Heart left ventricle (tissue), 16 donors: ENCODE data around the gene MED15. TPM values are rescaled to one million over a fixed set of nuclear protein-coding genes. Genes with fewer than 3 reads are reported as not detected.

ENCODE experiments used
- ATAC-seq, 4 donors: fragments of 200-7000 bp; cut with Tn5 transposase; one replicate each; pipeline ENCODE4 v1.9.1; 2020 to 2022; ENCODE audit warnings: moderate library complexity in 4 of 4, mild to moderate bottlenecking in 3 of 4, moderate number of reproducible peaks in 1 of 4
- DNase-seq, 5 donors: peaks; one replicate each; pipeline ENCODE4 v3.0.0-alpha.2; 2020
- H3K27ac ChIP-seq, 12 donors: fragments of 200-600 bp; sonication (generic) in 4 of 12; one replicate each; pipeline versions ENCODE4 v1.5.0 to v1.8.0; 2016 to 2022; ENCODE audit warnings: mild to moderate bottlenecking in 2 of 12
- H3K27me3 ChIP-seq, 9 donors: fragments of 200-600 bp; sonication (generic) in 2 of 9; one replicate each; pipeline versions ENCODE4 v1.5.1 to v1.8.0; 2016 to 2022; ENCODE audit warnings: mild to moderate bottlenecking in 3 of 9
- H3K36me3 ChIP-seq, 9 donors: fragments of 200-600 bp; sonication (generic) in 2 of 9; one replicate each; pipeline versions ENCODE4 v1.5.0 to v1.8.0; 2018 to 2022; ENCODE audit warnings: mild to moderate bottlenecking in 2 of 9
- H3K4me1 ChIP-seq, 12 donors: fragments of 200-600 bp; sonication (generic) in 4 of 12; one replicate each; pipeline versions ENCODE4 v1.5.0 to v1.8.0; 2016 to 2022; ENCODE audit warnings: mild to moderate bottlenecking in 3 of 12
- H3K4me3 ChIP-seq, 12 donors: fragments of 200-600 bp; sonication (generic) in 4 of 12; one replicate each; pipeline versions ENCODE4 v1.5.0 to v1.8.0; 2017 to 2022; ENCODE audit warnings: mild to moderate bottlenecking in 9 of 12, moderate library complexity in 4 of 12
- H3K9me3 ChIP-seq, 12 donors: fragments of 200-600 bp; sonication (generic) in 4 of 12; one replicate each; pipeline versions ENCODE4 v1.5.0 to v1.8.0; 2016 to 2022; ENCODE audit warnings: mild to moderate bottlenecking in 1 of 12
- POLR2A ChIP-seq, 2 donors: fragments of 450-650 bp; IDR thresholded peaks; one replicate each; pipeline ENCODE4 v1.6.1; 2017; ENCODE audit warnings: antibody characterized with exemption in 2 of 2, mild to moderate bottlenecking in 2 of 2, moderate library complexity in 2 of 2
- WGBS, 4 donors: extraction: QIAGEN DNeasy Blood & Tissue Kit in 2 of 4; methylation state at CpG; one replicate each; pipeline versions ENCODE4 v1.1.5 to v1.1.7; 2013 to 2018; 5-methylcytosine and 5-hydroxymethylcytosine counted together
- intact Hi-C, 10 donors: fragments of 100-400 bp; cut with DNase I; formaldehyde crosslinking; loops; one replicate each; pipeline versions ENCODE4 v1.11.1 to v1.14.2; 2022
- polyA plus RNA-seq, 2 donors: library from polyadenylated mRNA; stranded (reverse); fragments of 200-250 nt; gene quantifications; one replicate each; pipeline ENCODE4 v1.2.3, GENCODE V29; 2013
- total RNA-seq, 9 donors: library from RNA; depleted of rRNA in 2 of 9; stranded (reverse); fragments of >200 nt in 2 of 9; fragmentation: NEBNext Ultra II Directional in 3 of 9; extraction: Animal tissue kit (Norgen Biotek cat#: 25700) in 3 of 9; gene quantifications; one replicate each; pipeline versions ENCODE4 v1.1.0 to v1.2.4, GENCODE V29; 2016 to 2023
- TF ChIP-seq, protein P1 (sequence below), 12 donors: fragments of 200-600 bp; sonication (generic) in 4 of 12; IDR thresholded peaks; one replicate each; pipeline versions ENCODE4 v1.5.0 to v1.8.0; 2018 to 2022; ENCODE audit warnings: antibody characterized with exemption in 12 of 12, mild to moderate bottlenecking in 5 of 12
- donor health status: ischemic (EF 13 %, LVEDD 7.1; RV severe dilation, severe dysfunction).
- donor health status: healthy with polysubstance abuse.
- donor health status: DM: no; HTN: yes; CAD: no.
- donor health status: DM: no; HTN: no; CAD: no.
- donor health status: ischemic (EF 25% LVEDD 6.9; RV normal size, moderate dysfunction).
- donor health status: ischemic (EF 25% LVEDD 5.7; RV mildly dilated, moderate dysfunction).
- donor health status: healthy.
- donor health status: DM: yes; HTN: yes; CAD: no.
- donor health status: ischemic (EF 35%, LVEDD 5.7; RV mildly dilated, moderate dysfunction).
- donor health status: nonischemic (EF 11% LVEDD 7.7; RV severe dilation, severe dysfunction).
- donor health status: DM: yes; HTN: yes; CAD: no.
- donor health status: PGD.
- donor health status: ischemic (EF 29% LVEDD 5.4; RV normal size, mild dysfunction).
- donor health status: nonischemic (EF 23%, LVEDD 6.1; RV moderate dilation, normal function).

MED15 gene
- total and polyA plus RNA-seq, 11 donors, result 27.9 to 78.3 (median 43.0) TPM

GRCh38 chr22:20624161-20624616 is 116.8 kb downstream of the MED15 start:
- Histone ChIP-seq H3K27ac (no peak overlapping the region), H3K4me3 (no peak overlapping the region), H3K27me3 (no peaks in the 10 kb centered on the region), H3K9me3 (no peaks in the 10 kb centered on the region), H3K36me3 (no peaks in the 10 kb centered on the region), H3K4me1 (no peaks in the 10 kb centered on the region)
- 69 to 82% (median 79%) methylated on average over 5 of the region's 5 CpGs for whole genome bisulfite sequencing, 4 donors
- DNase-seq, result no peak
- no peak for TF ChIP-seq POLR2A (IDR thresholded peaks at IDR 0.05)
- TF ChIP-seq, protein P1, sequence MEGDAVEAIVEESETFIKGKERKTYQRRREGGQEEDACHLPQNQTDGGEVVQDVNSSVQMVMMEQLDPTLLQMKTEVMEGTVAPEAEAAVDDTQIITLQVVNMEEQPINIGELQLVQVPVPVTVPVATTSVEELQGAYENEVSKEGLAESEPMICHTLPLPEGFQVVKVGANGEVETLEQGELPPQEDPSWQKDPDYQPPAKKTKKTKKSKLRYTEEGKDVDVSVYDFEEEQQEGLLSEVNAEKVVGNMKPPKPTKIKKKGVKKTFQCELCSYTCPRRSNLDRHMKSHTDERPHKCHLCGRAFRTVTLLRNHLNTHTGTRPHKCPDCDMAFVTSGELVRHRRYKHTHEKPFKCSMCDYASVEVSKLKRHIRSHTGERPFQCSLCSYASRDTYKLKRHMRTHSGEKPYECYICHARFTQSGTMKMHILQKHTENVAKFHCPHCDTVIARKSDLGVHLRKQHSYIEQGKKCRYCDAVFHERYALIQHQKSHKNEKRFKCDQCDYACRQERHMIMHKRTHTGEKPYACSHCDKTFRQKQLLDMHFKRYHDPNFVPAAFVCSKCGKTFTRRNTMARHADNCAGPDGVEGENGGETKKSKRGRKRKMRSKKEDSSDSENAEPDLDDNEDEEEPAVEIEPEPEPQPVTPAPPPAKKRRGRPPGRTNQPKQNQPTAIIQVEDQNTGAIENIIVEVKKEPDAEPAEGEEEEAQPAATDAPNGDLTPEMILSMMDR (IDR thresholded peaks at IDR 0.05), result no peak
- ATAC-seq, result no peak
- intact Hi-C loops, result loop anchor here in 1 of 10 donors (10.0 kb wide), 1 partner anchor 59 kb away; no protein-coding TSS in a partner anchor

DNA sequence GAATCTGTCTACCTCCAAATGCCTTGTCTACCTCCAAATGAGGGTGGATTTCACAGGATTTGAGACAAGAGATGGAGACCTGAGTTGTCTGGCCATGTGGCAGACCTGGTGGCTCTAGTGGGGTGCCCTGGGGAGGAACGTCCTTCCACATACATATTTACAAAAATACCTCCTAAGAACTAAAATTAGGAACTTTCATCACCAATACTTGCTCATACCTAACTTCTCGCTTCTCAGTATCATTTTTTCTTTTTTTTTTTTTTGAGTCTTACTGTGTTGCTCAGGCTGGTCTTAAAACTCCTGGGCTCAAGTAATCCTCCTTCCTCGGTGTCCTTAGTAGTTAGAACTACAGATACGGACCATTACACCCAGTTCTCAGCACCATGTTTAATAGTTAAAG is 117.9 kb downstream of the MED15 start:
- no peak overlapping the region for H3K27ac ChIP-seq
- no peak for TF ChIP-seq POLR2A (IDR thresholded peaks at IDR 0.05)
- TF ChIP-seq, protein P1 (IDR thresholded peaks at IDR 0.05), result no peak
- 75 to 90% (median 86%) methylated on average over 4 of the region's 4 CpGs for WGBS, 4 donors
- H3K4me1 ChIP-seq, result no peaks in the 10 kb centered on the region
- H3K36me3 ChIP-seq, result no peaks in the 10 kb centered on the region
- intact Hi-C loops, result loop anchor here in 1 of 10 donors (10.0 kb wide), 1 partner anchor 60 kb away; no protein-coding TSS in a partner anchor
- ATAC-seq (no peak), DNase-seq (no peak)
- no peaks in the 10 kb centered on the region for H3K9me3 ChIP-seq
- H3K4me3 ChIP-seq, result no peak overlapping the region
- H3K27me3 ChIP-seq, result no peaks in the 10 kb centered on the region

DNA sequence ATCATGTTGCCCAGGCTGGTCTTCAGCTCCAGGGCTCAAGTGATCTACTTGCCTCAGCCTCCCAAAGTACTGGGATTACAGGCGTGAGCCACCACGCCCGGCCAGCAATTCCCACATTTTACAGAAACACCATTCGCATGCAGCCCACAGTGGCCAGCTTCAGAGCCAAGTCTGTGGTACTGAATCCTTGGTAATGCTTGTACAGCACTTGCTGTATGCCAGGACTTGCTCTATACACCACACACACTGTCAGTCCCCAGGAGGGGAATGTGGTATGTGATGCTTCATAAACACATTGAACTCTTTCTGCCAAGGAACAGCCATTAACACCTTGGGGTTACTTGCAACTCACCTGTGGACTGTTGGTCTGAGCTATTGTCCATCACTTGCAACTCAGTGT is 119.4 kb downstream of the MED15 start:
- no peak overlapping the region for H3K27ac ChIP-seq
- WGBS, 4 donors, result 94 to 100% (median 97%) methylated on average over 1 to 4 of the region's 4 CpGs

GRCh38 chr22:20627432-20627831 is 120.0 kb downstream of the MED15 start:
- ATAC-seq (no peak), DNase-seq (no peak)
- Histone ChIP-seq H3K4me1 (no peaks in the 10 kb centered on the region), H3K9me3 (no peaks in the 10 kb centered on the region), H3K27ac (no peak overlapping the region), H3K27me3 (no peaks in the 10 kb centered on the region), H3K36me3 (no peaks in the 10 kb centered on the region), H3K4me3 (no peak overlapping the region)
- intact Hi-C loops, result loop anchor here in 1 of 10 donors (10.0 kb wide), 1 partner anchor 63 kb away; no protein-coding TSS in a partner anchor
- TF ChIP-seq, protein P1 (IDR thresholded peaks at IDR 0.05), result no peak
- no peak for TF ChIP-seq POLR2A (IDR thresholded peaks at IDR 0.05)
- 85 to 90% (median 87%) methylated on average over 5 of the region's 5 CpGs for WGBS, 4 donors

More for the DNA sequence above, 119.4 kb downstream of the MED15 start:
- ATAC-seq (no peak), DNase-seq (no peak)
- intact Hi-C loops, result loop anchor here in 1 of 10 donors (10.0 kb wide), 1 partner anchor 62 kb away; no protein-coding TSS in a partner anchor
- H3K36me3 ChIP-seq, result no peaks in the 10 kb centered on the region
- H3K9me3 ChIP-seq, result no peaks in the 10 kb centered on the region
- no peak overlapping the region for H3K4me3 ChIP-seq
- H3K4me1 ChIP-seq, result no peaks in the 10 kb centered on the region
- H3K27me3 ChIP-seq, result no peaks in the 10 kb centered on the region
- TF ChIP-seq POLR2A (IDR thresholded peaks at IDR 0.05), result no peak
- TF ChIP-seq, protein P1 (IDR thresholded peaks at IDR 0.05), result no peak
